ENCODE results near the gene COP1. TPM values are rescaled to one million over a fixed set of nuclear protein-coding genes. Genes with fewer than 3 reads are reported as not detected.

The COP1 gene
- total and polyA plus RNA-seq, 2 donors (not counting 3 experiments of a cell fraction or from before 2014, with no cell fraction given): 16.5 to 40.9 TPM

GRCh38 chr1:176220100-176220689, 13.1 kb upstream of the COP1 start:
- Histone ChIP-seq H4K20me1 (replicated peaks; ENCODE audit: control insufficient read depth, extremely low read depth, insufficient read depth, low read length) (no peaks in the 10 kb centered on the region), H3K4me2 (ENCODE audit: insufficient read depth, low read length) (no peak overlapping the region), H3K27me3 (ENCODE audit: control insufficient read depth in 2 of 2, insufficient read depth in 2 of 2, low read length in 2 of 2) (peaks cover 0 to 6% of the 10 kb centered on the region in 2 experiments), H3K79me2 (ENCODE audit: control insufficient read depth, insufficient read depth, low read length) (no peaks in the 10 kb centered on the region), H2AFZ (ENCODE audit: low read depth, low read length) (no peak overlapping the region), H3K4me3 (replicated peaks in 1 of 3; ENCODE audit: insufficient read depth in 1 of 3, low read depth in 1 of 3, low read length in 3 of 3) (no peak overlapping the region), H3K9me3 (replicated peaks; ENCODE audit: control insufficient read depth, insufficient read depth, low read length) (no peaks in the 10 kb centered on the region), H3K36me3 (ENCODE audit: control insufficient read depth in 2 of 2, extremely low read depth in 1 of 2, insufficient read depth in 2 of 2, low read length in 2 of 2) (no peaks in the 10 kb centered on the region), H3K9ac (replicated peaks; ENCODE audit: extremely low read depth, insufficient read depth, low read length) (no peak overlapping the region), H3K27ac (ENCODE audit: insufficient read depth, low read depth, low read length) (no peak overlapping the region), H3K9me1 (replicated peaks; ENCODE audit: control insufficient read depth, extremely low read depth, insufficient read depth, low read length) (no peaks in the 10 kb centered on the region), H3K4me1 (ENCODE audit: control insufficient read depth, extremely low read depth, insufficient read depth, low read length) (no peaks in the 10 kb centered on the region)
- intact Hi-C loops (cut with micrococcal nuclease): no loop called here
- FAIRE-seq (no peak), DNase-seq (ENCODE audit: low read depth, low spot score) (no peak)
- dilution Hi-C loops (cut with MboI; ENCODE audit: extremely low pct_ligation_motif_present, low sequenced_read_pairs): no loop called here
- TF ChIP-seq MYC (IDR thresholded peaks at IDR 0.05; ENCODE audit: low read depth, low read length) (no peak), EZH2 (IDR thresholded peaks at IDR 0.05; ENCODE audit: borderline replicate concordance, low read depth, low read length, severe bottlenecking) (no peak), JUN (IDR thresholded peaks at IDR 0.05; ENCODE audit: borderline replicate concordance, insufficient read depth, insufficient read length, low read depth) (no peak), POLR2AphosphoS5 (IDR thresholded peaks at IDR 0.05; ENCODE audit: insufficient read depth, low read depth, low read length) (no peak), GATA2 (IDR thresholded peaks at IDR 0.05; ENCODE audit: insufficient read depth, insufficient read length, low read depth, low read length) (no peak), POLR2A (IDR thresholded peaks at IDR 0.05; ENCODE audit: low read depth, low read length) (no peak), MAX (IDR thresholded peaks at IDR 0.05; ENCODE audit: insufficient read depth, insufficient read length) (no peak), CTCF (IDR thresholded peaks at IDR 0.05; ENCODE audit: extremely low read depth in 1 of 2, insufficient read depth in 1 of 2, low read depth in 1 of 2, low read length in 2 of 2) (no peak), FOS (IDR thresholded peaks at IDR 0.05; ENCODE audit: borderline replicate concordance, insufficient read depth, low read length) (no peak)
- POLR2A ChIA-PET: no interaction called here
- CTCF ChIA-PET: interaction anchor here (0.9 kb wide), 2 partner anchors 12 to 15 kb away, joined by 3 read pairs; no protein-coding TSS in a partner anchor
- BruUV-seq (replicated peaks): no TSS peak

Measured in endothelial cell of umbilical vein (primary cell).